SW 1271 (cell line): Measurements from ENCODE around the gene SHROOM3.
A peak's percentile ranks its signal among the peaks of the same experiment; 100 is the strongest.

Experiments used
- DNase-seq, 2 experiments: peaks; one replicate each; lab custom pipeline; 2025; lab: John Stamatoyannopoulos, UW

SHROOM3 gene

DNA sequence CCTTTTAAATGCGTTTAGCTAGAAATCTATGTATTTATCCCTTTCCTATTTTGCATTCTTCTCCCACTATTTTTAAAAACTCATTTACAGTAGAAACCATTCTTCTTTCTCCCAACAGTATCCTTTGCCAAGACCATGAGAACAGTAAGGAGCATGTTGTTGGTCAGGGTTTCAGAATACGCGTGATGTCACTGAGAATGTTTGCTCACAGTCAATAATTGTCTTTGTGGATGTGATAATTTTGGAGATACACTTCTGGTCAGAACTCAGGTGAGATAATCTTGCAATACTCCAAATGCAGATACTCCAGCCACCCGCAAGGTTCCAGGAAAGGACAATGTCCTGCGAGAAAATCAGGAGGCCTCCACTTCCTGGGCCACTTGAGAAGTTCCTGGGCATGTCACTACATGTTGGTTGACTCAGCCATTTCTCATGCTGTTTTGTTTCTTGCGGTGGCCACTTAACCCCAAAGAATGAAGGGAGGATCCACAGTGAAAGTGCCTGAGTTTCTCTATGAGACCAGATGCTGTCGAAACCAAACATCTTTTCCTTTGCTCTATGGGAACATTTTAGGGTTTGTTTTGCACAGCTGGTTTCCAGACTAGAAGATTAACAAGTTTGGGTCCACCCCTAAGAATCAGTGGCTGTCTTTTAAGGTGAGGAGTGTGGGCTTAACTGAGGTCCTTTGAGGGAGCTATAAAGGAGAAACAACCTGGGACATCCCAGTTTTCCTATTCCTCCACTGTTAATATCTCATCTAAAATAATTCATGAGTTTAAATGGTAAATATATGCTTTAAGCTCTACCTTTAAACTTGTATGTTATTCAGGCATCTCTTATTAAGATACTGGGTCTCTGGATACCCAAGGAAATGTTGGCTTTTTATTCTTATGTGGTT, 346.9 kb downstream of the SHROOM3 start:
- DNase-seq: peak; percentile 63 to 82

DNA sequence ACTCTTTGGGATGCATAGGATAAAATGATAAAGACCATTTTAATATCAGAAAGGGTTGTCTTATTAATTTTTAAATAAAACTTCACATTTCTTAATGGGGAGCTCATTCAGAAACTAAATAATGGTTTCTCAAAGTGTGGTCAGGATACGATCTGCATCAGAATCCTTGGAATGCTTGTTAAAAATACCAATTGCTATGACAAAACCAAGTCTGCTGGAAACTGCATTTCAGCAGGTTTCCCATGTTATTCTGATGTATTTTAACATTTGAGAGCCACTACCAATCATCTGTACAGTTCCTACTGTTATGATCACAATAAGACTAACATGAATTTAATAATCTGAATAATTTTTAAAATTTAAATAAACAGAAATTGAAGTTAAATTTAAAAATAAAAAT, 347.8 kb downstream of the SHROOM3 start:
- peak in 1 of 2 experiments; percentile 42 for DNase-seq

DNA sequence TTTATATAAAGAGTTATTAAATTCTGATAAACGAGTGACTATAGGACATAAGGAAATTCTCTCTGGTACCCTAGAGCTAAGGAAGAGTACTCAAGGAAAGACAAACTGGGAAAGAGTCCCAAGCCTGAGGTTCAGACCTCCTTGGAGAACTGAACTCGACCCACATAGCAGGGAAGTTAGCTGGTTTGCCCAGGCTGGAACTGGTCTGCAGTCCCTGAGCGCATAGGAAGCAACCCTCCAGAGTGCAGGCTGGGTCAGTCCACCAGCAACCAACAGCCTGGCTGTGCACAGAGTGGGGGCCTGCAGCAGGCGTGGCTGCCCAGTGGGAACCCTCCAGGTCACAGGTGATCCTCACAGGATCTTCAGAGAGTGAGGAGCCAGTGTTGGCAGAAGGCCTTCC, 348.8 kb downstream of the SHROOM3 start:
- DNase-seq: no peak

DNA sequence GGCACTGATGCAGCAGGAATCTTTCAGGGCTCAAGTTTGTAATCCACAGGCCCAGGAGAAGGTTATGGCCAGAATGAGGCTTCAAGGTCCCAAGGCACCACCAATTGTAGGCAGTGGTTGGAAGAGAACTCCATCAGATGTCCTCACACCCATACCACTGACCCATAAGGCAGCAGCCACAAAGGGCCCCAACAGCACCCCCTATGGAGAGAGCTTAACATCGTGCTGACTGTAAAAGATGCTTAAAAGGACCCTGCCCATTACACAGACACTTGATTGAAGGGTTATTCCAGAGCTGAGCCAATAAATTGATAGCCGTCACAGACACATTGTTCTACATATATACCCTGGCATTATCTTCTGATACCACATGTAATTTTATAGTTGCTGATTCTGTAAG, 349.2 kb downstream of the SHROOM3 start:
- no peak for DNase-seq

DNA sequence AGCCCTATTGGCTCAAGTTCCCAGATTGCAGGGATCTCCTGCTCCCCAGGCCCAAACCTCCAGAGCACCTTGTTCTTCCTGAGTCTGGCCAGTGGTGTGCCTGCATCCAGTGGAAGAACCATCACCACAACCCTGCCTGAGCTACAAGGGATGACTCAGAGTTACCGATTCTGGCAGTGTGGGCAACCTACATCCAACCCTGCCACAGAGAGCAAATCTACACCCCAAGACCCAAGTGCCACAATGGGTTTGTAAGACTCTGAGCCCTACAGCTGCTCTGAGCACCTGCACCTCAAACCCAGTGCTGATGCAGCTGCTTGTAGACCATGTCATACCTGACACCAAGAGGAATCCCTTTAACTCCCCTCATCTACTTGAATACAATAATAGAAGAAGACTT, 352.9 kb downstream of the SHROOM3 start:
- no peak for DNase-seq

DNA sequence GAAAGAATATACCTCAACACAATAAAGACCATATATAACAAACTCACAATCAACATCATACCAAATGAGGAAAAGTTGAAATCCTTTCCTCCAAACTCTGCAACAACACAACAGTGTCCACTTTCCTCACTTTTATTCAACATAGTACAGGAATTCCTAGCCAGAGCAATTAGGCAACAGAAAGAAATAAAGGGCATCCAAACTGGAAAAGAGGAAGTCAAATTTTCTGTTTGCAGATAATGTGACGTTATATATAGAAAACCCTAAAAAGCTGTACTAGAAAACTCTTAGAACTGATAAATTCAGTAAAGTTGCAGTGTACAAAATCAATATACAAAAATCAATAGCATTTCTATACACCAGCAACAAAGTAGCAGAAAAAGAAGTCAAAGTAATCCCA, 355.3 kb downstream of the SHROOM3 start:
- DNase-seq: no peak

DNA sequence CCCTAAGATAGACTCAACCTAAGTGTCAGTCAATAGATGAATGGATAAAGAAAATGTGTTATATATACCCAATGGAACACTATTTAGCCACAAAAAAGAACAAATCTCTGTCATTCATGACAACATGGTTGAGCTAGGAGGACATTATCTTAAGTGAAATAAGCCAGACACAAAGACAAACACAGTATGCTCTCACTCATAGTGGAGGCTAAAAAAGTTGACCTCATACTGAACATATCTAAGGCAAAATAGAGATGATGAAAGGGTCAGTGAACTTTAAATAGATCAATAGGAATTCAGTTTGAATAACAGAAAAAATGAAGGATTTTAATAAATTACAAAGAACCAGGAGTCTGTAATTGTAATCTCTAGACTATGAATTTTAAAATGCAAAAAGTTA, 356.4 kb downstream of the SHROOM3 start:
- DNase-seq: no peak

DNA sequence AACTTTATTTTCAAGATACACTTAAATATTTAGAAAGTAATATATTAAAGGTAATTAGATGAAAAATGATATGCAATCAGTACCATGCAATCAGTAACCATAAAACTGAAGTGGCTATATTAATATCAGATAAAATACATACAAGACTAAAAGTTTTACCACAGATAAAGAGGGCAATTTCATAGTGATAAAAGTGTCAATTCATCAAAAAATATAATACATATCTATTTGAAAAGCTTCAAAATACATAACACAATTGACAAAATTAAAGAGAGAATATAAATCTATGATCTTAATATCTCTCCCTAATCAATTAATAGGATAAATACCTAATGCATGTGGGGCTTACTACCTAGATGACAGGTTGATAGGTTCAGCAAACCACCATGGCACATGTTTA, 357.4 kb downstream of the SHROOM3 start:
- no peak for DNase-seq

DNA sequence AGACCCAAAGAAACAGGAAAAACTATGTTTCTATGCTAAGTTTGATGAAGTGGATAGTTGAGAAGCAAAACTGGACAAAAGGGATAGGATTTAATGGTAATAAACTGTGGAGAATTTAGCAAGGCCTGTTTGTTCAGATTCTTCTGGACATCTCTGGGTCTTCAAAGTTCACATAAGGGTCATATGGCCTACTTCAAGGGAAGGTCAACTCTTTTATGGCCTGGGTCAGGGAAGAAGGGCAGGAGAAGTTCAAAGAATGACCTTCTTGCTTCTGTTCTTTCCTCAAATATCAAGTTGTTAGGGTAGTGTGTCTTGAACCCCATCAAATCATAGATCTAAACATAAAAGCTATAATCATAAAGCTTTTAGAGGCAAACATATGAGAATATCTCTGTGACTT, 360.2 kb downstream of the SHROOM3 start:
- DNase-seq: no peak

DNA sequence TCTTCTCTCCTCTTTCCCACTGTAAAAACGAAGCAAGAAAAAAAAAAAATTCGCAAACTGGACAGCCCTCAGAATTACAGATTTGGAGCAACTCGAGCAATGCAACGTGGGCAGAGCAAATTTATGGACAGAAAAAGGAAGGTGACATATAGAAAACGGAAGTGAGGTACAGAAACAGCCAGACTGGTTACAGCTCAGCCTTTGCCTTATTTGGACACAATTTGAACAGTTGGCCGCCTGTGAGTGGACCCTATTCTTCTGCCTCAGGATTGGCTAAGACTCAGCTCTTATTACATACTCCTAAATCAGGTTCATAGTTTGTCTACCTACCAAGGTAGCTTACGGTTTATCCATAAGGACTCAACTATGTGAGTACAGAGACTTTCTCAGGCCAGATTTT, 364.1 kb downstream of the SHROOM3 start:
- DNase-seq: no peak

DNA sequence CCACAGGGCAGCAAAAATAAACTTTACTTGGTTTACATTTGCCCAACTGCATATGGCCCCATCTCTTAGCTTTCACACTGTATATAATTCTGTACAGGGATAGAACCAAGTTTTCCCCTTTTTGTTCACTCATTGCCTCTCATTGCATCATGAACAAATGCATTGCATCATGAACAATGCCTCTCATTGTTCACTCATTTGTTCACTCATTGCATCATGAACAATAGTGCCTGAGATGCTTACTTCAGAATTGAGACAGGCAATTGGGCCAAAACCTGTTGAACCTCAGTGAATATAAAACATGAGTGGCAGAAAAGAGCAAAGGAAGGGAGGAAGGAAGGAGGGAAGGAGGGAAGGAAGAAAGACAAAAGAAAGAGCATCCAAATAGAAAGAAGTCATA, 364.7 kb downstream of the SHROOM3 start:
- DNase-seq: no peak

DNA sequence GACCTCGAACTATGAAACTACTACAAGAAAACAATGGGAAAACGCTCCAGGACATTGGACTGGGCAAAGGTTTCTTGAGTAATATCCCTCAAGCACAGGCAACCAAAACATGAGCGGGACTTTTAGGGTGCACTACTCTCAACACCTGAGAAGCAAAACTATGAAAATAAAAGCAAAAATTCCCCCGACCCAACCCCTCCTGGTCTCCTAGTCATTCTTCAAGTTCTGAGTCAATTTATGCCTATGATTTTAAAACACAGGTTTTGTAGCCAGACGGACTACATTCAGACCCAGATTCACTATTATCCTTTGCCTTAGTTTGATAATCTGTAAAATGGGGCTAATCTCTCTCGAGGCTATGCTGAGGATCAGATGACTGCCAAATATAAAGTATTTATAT, 365.9 kb downstream of the SHROOM3 start:
- no peak for DNase-seq

DNA sequence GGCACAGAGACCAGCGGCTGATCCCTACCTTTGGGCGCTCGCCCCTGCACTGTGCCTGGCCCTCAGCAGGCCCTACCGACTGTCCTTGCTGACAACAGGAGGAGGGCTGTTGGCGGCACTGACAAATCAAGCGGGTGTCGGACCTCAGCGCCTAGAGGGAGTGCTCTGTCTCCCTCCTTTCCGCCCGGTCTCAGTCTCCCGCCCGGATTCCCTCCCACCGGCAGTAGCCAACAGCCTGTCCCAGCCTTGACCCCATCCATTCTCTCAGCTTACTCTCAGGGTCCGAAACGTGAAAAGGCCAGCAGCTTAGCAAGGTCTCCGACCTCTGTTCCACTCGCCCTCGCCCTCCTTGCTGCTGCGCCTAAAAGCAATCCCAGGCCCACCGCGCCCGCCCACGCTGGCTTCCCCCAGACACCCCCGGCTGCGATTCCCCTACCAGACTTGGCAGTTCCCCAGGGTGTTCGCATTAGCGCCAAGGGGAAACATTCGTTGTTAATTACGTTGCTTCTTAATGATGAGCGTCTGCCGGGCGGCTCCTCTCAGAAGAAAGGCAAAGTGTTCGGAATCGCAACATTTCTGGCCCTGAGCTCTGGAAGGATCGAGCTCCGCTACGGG, 366.7 kb downstream of the SHROOM3 start:
- DNase-seq: no peak

DNA sequence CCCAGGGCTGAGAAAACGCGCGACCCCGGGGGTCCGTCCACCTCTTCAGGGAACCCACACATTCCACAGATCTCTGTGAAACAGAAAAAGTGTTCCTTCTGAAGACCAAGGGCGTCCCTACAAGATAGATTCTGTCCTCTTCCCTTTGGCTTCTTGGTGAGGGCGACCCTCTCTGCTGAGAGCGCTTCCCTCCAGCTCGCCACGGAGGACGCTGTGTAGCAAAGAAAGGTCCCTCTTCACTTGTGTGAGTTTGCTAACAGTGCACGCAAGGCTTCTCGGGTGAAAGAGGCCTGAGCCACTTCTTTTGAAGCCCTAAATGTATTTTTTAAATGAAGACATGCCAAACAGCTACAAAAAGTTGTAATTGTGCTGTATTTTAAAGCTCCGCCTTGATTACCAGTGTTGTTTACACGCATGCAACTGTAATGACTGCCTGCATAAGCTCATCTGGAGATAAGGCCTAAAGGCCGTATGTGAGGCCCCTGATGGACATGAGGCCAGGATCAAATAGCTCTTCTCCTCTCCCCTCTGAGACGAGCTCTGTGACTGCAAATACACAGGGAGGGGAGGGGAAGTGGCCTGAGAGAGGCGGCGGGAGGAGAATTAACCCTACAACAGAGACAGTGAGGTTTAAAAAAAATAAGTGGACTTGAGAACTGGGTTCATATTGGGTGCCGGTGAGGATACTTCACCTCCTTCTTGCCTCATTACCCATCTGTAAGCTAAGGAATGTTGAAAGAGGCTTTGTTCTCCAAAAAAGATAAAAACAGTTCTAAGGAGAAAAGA, 367.4 kb downstream of the SHROOM3 start:
- no peak for DNase-seq

DNA sequence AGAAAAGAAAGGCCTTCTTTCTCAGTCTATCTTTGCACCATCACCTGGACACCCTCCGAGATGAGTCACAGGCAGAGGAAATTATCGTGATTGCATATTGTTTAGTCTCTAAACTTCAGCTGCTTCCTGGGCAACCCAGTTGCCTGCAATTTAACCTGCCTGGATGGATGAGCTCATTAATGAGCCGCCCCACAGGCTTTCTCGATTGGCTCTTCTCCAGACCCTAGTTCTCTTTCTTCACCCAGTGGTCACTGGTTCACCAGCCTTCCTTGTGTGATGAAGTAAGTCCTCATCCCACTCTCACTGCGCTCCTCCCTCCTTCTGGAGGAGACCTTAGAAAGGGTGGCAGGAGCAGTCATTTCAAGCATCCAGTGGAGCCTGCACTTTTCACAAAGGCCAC, 368.5 kb downstream of the SHROOM3 start:
- DNase-seq: no peak

DNA sequence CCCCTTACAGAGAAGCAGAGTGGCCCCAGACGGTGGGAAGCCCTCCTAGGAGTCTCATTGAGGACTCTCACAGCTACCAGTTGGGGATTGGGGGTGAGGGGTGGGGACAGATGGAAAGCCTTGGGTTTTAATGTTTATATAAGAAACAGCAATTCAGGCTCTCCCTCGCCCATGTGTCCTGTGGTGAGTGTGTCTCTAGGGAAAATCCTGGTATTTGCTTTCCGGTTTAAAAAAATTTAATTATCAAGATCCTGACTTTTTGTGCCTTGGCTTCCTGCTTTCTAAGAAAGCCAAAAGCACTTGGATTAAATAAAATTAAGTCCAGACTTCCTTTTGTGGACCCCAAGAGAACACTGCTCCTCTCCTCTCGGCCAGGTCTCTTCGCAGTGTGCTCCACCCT, 369.1 kb downstream of the SHROOM3 start:
- no peak for DNase-seq

DNA sequence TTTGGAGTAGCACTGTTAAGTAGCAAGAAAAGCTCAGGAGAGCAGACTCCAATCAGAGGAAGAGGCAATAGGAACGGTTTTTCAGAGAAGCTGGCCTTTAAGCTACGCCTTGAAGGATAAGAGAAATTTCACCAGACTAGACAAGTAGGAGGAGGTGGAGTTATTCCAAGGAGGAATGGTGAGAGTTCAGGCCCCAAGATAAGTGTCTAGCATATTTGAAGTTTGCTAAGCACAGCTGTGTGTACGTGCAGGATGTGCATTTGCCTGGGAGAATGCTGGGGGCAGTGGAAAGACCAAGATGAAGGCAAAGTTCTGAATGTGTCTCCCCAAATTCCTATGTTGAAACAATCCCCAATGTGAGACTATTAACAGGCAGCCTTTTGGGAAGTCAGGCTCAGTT, 371.3 kb downstream of the SHROOM3 start:
- DNase-seq: no peak

DNA sequence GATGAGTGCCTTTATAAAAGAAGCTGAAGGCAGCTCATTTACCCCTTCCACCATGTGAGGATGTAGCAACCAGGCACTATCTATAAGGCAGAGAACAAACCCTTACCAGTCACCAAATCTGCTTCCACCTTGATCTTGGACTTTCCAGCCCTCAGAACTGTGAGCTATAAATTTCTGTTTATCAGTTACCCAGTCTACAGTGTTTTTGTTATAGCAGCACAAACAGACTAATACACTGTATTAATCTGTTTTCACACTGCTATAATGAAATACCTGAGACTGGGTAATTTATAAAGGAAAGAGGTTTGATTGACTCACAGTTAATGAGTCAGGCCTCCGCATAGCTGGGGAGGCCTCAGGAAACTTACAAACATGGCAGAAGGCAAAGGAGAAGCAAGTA, 371.7 kb downstream of the SHROOM3 start:
- no peak for DNase-seq

DNA sequence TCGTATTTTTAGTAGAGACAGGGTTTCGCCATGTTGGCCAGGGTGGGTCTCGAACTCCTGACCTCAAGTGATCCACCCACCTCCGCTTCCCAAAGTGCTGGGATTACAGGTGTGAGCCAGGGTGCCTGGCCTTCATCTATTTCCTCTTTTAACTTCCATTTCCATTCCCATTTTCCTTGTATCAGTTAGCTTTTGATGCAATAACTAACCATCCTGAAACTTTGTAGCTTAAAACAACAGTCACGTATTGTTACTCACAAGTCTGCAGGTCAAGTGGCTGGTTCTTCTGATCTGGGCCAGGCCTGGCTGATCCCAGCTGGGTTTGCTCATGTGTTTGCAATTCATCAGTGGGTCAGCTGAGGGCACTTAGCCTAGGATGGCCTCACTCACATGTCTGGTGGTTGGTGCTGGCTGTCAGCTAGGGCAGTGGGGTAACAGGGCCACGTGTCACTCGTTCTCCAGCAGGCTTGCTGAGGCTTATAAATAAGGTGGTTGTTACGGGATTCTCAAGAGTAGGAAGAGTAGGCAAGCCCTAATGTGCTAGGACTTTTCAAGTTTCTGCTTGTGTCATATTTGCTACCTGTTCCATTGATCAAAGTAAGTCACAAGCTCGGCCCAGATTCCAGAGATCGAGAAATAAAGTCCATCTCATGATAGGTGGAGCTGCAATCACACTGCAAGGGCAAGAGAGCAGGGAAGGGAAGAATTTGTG, 374.7 kb downstream of the SHROOM3 start:
- no peak for DNase-seq

DNA sequence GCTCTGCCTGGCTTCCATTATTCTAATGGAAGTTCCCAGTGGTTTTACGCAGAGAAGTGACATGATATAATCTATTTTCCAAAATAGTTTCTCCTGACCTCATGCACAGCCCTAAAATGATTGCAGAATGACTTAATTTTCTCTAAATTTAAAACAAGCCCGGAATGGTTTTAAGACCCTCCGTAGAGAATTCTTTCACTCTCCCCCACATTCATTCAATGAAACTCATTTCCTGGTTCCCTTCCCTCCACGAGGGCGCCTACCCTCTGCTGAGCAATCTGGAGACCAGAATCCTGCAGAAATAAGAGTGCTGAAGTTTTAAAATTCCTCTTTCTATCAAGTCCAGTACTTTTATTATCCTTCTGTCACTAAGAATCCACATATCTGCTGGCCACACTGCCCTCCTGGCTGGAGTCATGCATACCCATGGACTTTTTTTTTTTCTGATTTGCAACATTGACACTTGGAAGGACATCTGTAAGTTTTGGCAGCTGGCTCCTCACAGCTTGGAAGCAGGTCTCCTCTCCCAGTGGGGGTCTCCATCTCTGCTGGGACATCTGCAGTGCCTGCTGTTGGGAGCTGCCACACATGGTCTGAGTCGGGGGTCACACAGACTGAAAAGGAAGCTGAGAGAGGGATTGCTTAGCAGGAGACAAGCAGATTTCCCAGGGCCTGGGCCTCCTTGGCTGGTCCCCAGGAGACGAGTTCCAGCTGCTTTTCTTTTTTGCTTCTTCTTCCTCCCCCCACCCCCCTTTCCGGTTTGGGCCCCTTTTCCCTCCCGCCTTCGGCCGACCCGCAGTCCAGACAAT, 376.8 kb downstream of the SHROOM3 start:
- no peak for DNase-seq

DNA sequence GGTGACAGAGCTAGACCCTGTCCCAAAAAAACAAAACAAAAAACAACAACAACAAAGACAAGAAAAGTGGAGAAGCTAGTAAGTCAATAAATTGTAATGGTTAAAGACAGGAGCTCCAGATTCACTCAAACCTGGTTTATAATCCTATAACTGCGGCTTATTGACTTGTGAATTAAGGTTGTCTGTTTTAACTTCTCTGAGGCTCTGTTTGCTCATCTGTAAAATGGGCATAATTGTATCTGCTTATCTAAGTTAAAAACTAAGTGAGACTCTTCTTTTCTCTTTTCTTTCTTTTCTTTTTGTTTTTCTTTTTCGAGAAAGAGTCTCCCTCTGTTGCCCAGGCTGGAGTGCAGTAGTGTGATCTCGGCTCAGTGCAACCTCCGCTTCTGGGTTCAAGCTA, 378.0 kb downstream of the SHROOM3 start:
- no peak for DNase-seq
